Lung (tissue), 12 donors: ENCODE results near the gene LRIT1. TPM values are rescaled to one million over a fixed set of nuclear protein-coding genes. Genes with fewer than 3 reads are reported as not detected.

Source experiments
- ATAC-seq: fragments of 200-7000 bp; cut with Tn5 transposase; one replicate; pipeline ENCODE4 v1.9.1; 2020; ENCODE audit warnings: moderate number of reproducible peaks; ENCODE audit not compliant: insufficient read depth, low FRiP score
- DNase-seq, 3 donors: peaks; one replicate each; pipeline ENCODE4 v3.0.0-alpha.2; 2013 to 2017
- H3K27ac ChIP-seq, 2 donors: one replicate each; pipeline ENCODE4 v1.5.1; 2013; ENCODE audit warnings: mild to moderate bottlenecking in 2 of 2, moderate library complexity in 2 of 2, control low read depth in 1 of 2, inconsistent platforms in 1 of 2, low read depth in 1 of 2, low read length in 1 of 2
- H3K27me3 ChIP-seq, 3 donors: one replicate each; pipeline ENCODE4 v1.5.1; 2013; ENCODE audit warnings: low read length in 2 of 3; ENCODE audit not compliant: control insufficient read depth in 3 of 3, insufficient read depth in 3 of 3
- H3K36me3 ChIP-seq, 4 donors: one replicate each; pipeline ENCODE4 v1.5.1; 2013; ENCODE audit warnings: low read length in 4 of 4, mild to moderate bottlenecking in 1 of 4, moderate library complexity in 1 of 4; ENCODE audit not compliant: control insufficient read depth in 4 of 4, insufficient read depth in 4 of 4
- H3K4me1 ChIP-seq, 5 donors: one replicate each; pipeline ENCODE4 v1.5.1; 2013; ENCODE audit warnings: low read length in 5 of 5, mild to moderate bottlenecking in 2 of 5, moderate library complexity in 1 of 5; ENCODE audit not compliant: control insufficient read depth in 5 of 5, insufficient read depth in 5 of 5
- H3K4me3 ChIP-seq: one replicate; pipeline ENCODE4 v1.5.1; 2013; ENCODE audit warnings: mild to moderate bottlenecking, control low read depth, moderate library complexity
- H3K9ac ChIP-seq, 2 donors: one replicate each; pipeline ENCODE4 v1.5.1; 2013; ENCODE audit warnings: low read length in 2 of 2, control low read depth in 1 of 2; ENCODE audit not compliant: insufficient read depth in 1 of 2
- H3K9me3 ChIP-seq, 4 donors: one replicate each; pipeline ENCODE4 v1.5.1; 2013; ENCODE audit warnings: low read length in 3 of 4, mild to moderate bottlenecking in 1 of 4, moderate library complexity in 1 of 4; ENCODE audit not compliant: control insufficient read depth in 4 of 4, insufficient read depth in 3 of 4
- CTCF ChIP-seq: IDR thresholded peaks from 2 replicates; pipeline ENCODE4 v1.5.1; 2012; ENCODE audit warnings: mild to moderate bottlenecking; ENCODE audit errors: control extremely low read depth, extremely low read depth
- WGBS, 2 donors: extraction: QIAGEN DNeasy Blood & Tissue Kit; methylation state at CpG; one replicate each; pipeline ENCODE4 v1.1.7; 2013; 5-methylcytosine and 5-hydroxymethylcytosine counted together
- polyA plus RNA-seq, 2 donors: library from polyadenylated mRNA; stranded (reverse); fragments of 200-250 nt; gene quantifications; one replicate each; pipeline ENCODE4 v1.2.1, GENCODE V29; 2013
- total RNA-seq, 2 donors: library from RNA; depleted of rRNA in 1 of 2; stranded (reverse); fragments of >200 nt in 1 of 2; gene quantifications; one replicate each; pipeline ENCODE4 v1.2.1, GENCODE V29; 2014 to 2021
- donor health status: control.
- donor health status: control.
- donor health status: Bipolar disorder and iron deficiency.
- donor health status: healthy.
- donor health status: DM: yes; HTN: yes; CAD: no.

Gene LRIT1
- total and polyA plus RNA-seq, 4 donors = not detected

GRCh38 chr10:84256510-84257342, 15.4 kb upstream of the LRIT1 start:
- Histone ChIP-seq H3K9ac (no peak overlapping the region), H3K4me3 (no peak overlapping the region), H3K36me3 (no peaks in the 10 kb centered on the region), H3K27me3 (no peaks in the 10 kb centered on the region), H3K4me1 (no peaks in the 10 kb centered on the region), H3K9me3 (peaks cover 0 to 3% (median under 1%) of the 10 kb centered on the region in 4 donors), H3K27ac (no peak overlapping the region)
- ATAC-seq = no peak
- peak; percentile 53 to 69 (median 56) for DNase-seq
- peak; percentile 2 for TF ChIP-seq CTCF
- 41 to 43% methylated on average over 35 of the region's 35 CpGs for WGBS, 2 donors

- no peak for ATAC-seq
- DNase-seq = no peak
- Histone ChIP-seq H3K4me3 (no peak overlapping the region), H3K9ac (no peak overlapping the region), H3K27me3 (no peaks in the 10 kb centered on the region), H3K9me3 (peaks cover 0 to 4% (median 2%) of the 10 kb centered on the region in 4 donors), H3K4me1 (no peaks in the 10 kb centered on the region), H3K36me3 (no peaks in the 10 kb centered on the region), H3K27ac (no peak overlapping the region)
- 63 to 64% methylated on average over 10 of the region's 10 CpGs for WGBS, 2 donors
- TF ChIP-seq CTCF = no peak
Measured at GRCh38 chr10:84254552-84255478, 13.5 kb upstream of the LRIT1 start.

- Histone ChIP-seq H3K27ac (no peak overlapping the region), H3K4me3 (no peak overlapping the region), H3K27me3 (peaks cover 0 to 2% (median 0%) of the 10 kb centered on the region in 3 donors), H3K4me1 (no peaks in the 10 kb centered on the region), H3K9ac (no peak overlapping the region), H3K9me3 (peaks cover 0 to 4% (median 2%) of the 10 kb centered on the region in 4 donors), H3K36me3 (no peaks in the 10 kb centered on the region)
- no peak for TF ChIP-seq CTCF
- DNase-seq (no peak), ATAC-seq (no peak)
- WGBS, 2 donors = 75 to 82% methylated on average over 12 of the region's 12 CpGs
Measured at GRCh38 chr10:84248794-84249193, 7.4 kb upstream of the LRIT1 start.
